ENCODE data around the gene CNN2. TPM values are rescaled to one million over a fixed set of nuclear protein-coding genes. Genes with fewer than 3 reads are reported as not detected.
A peak's percentile ranks its signal among the peaks of the same experiment; 100 is the strongest.

CNN2 gene
- total RNA-seq, 2 experiments from 2014 or later = 76.0 to 80.5 TPM

DNA sequence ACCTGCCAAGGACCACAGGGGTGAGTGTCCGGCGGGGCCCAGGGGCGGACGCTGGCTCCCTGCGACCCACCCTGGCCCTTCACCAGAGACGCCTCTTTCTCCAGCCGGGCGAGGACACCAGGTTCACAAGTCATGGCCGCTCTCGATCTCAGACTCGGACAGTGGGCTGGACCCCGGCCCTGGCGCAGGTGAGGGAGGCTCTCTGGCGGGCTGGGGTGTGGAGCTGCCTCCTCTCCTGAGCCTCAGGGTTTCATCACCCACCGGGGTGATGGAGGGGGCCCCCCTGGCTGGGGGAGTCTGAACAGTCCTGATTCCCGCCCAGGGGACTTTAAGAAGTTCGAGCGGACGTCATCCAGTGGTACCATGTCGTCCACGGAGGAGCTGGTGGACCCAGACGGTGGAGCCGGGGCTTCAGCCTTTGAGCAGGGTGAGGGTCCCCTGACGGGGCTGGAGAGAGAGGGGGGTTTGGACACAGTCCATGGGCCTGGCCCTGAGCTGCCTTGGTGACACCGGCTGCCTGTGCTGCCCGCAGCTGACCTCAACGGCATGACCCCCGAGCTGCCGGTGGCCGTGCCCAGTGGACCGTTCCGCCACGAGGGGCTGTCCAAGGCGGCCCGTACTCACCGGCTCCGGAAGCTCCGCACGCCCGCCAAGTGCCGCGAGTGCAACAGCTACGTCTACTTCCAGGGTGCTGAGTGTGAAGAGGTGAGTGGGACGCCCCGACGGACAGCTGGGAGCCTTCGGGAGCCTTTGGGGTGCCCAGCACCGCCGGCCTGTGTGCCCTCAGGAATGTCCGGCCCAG lies 54.2 kb downstream of the CNN2 start:
- peak overlapping the region; percentile 25 for H3K27ac Mint-ChIP-seq
- H3K4me3 Mint-ChIP-seq = peak overlapping the region; percentile 14
- H3K27me3 Mint-ChIP-seq = peaks cover 4% of the 10 kb centered on the region
- H3K36me3 Mint-ChIP-seq = peaks cover 62% of the 10 kb centered on the region
- H3K4me1 Mint-ChIP-seq = peaks cover 45% of the 10 kb centered on the region
- no peaks in the 10 kb centered on the region for H3K9me3 Mint-ChIP-seq
- no peak for DNase-seq

DNA sequence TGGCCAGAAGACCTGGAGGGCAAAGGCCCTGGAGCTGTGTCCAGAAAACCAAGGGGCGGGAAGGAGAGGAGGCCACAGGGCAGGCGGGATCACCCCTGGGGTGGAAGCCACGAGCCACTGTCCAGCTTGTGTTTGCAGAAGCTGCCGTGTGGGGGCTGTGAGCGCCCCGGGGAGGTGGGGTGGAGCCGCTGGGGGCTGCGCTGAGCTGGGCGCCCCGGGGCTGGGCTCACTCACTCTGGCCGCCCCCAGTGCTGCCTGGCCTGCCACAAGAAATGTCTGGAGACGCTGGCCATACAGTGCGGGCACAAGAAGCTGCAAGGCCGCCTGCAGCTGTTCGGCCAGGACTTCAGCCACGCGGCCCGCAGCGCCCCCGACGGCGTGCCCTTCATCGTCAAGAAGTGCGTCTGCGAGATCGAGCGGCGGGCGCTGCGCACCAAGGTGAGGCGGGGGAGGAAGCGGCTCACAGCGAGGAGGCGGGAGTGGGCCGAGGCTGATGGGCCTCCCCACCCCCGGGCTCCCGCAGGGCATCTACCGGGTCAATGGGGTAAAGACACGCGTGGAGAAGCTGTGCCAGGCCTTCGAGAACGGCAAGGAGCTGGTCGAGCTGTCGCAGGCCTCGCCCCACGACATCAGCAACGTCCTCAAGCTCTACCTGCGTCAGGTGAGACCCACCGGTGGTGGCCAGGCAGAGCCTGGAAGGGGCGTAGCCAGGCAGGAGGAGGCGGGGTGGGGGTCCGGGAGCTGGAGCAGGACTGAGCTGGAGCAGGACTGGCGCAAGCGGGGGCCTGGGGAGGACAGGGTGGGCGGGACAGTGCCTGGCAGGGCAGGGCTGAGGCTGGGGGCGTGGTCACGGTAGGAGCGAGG lies 55.1 kb downstream of the CNN2 start:
- Mint-ChIP-seq H3K36me3 (peaks cover 57% of the 10 kb centered on the region), H3K27me3 (peaks cover 4% of the 10 kb centered on the region), H3K9me3 (no peaks in the 10 kb centered on the region), H3K27ac (no peak overlapping the region), H3K4me1 (peaks cover 38% of the 10 kb centered on the region), H3K4me3 (peak overlapping the region; percentile 14)
- no peak for DNase-seq

DNA sequence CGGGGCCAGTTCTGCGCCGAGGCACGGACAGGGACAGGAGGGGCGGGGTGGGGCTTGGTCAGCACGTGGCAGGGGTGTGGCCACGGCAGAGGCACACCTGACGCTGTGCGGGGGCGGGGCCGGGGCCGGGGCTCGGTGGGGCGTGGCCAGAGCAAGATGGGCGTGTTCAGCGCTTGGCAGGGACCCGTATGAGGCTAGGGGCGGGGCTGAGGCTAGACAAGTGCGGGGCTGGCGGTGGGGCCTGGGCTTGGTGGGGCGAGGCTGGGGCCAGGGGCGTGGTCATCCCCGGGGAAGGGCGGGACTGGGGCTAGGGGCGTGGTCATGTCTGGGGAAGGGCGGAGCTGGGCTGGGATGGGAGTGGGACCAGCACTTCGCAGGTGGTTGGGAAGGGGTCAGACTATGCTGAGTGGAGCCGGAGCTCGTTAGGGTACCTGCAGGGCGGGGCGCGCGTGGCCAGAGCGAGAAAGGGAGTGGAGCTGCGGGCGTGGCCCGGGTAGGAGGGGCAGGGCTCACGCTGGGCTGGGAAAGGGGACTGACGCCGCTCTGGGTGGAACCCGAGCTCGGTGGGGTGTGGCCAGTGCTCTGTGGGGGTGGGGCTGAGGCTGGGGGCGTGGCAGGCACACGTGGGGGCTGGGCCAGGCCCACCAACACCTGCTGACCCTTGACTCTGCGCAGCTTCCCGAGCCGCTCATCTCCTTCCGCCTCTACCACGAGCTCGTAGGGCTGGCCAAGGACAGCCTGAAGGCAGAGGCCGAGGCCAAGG lies 55.9 kb downstream of the CNN2 start:
- Mint-ChIP-seq H3K4me1 (peaks cover 33% of the 10 kb centered on the region), H3K36me3 (peaks cover 52% of the 10 kb centered on the region), H3K9me3 (no peaks in the 10 kb centered on the region), H3K4me3 (no peak overlapping the region), H3K27me3 (peaks cover 4% of the 10 kb centered on the region), H3K27ac (peak overlapping the region; percentile 21)
- DNase-seq = peak; percentile 86

DNA sequence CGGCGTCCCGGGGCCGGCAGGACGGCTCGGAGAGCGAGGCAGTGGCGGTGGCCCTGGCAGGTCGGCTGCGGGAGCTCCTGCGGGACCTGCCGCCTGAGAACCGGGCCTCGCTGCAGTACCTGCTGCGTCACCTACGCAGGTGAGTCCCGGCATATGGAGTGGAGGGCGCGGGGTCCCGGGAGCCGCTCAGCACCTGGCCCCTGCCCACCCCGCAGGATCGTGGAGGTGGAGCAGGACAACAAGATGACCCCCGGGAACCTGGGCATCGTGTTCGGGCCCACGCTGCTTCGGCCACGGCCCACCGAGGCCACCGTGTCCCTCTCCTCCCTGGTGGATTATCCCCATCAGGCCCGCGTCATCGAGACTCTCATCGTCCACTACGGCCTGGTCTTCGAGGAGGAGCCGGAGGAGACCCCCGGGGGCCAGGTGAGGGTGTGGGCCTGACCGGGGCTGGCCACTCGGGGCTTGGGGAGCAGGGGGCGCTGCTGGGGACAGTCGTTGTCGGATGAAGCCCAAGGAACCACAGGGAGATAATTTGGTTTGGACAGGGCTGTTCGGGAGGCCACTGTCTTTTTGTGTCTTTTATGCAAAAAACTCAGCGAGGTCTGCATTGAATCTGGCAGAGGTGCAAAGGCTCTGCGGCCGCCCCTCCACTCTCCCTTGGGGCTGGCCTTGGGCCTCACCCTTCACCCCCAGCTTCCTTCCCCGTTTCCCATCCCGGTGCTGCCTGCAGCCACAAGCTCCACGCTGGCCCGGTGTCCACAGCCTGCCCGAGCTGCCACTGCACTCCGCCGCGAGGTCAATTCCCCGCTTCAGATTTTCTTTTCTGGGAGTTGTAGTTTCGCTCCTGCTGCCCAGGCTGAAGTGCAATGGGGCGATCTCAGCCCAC lies 56.8 kb downstream of the CNN2 start:
- H3K27ac Mint-ChIP-seq = no peak overlapping the region
- H3K36me3 Mint-ChIP-seq = peaks cover 48% of the 10 kb centered on the region
- H3K4me3 Mint-ChIP-seq = no peak overlapping the region
- peaks cover 4% of the 10 kb centered on the region for H3K27me3 Mint-ChIP-seq
- no peaks in the 10 kb centered on the region for H3K9me3 Mint-ChIP-seq
- DNase-seq = no peak
- H3K4me1 Mint-ChIP-seq = peaks cover 34% of the 10 kb centered on the region

DNA sequence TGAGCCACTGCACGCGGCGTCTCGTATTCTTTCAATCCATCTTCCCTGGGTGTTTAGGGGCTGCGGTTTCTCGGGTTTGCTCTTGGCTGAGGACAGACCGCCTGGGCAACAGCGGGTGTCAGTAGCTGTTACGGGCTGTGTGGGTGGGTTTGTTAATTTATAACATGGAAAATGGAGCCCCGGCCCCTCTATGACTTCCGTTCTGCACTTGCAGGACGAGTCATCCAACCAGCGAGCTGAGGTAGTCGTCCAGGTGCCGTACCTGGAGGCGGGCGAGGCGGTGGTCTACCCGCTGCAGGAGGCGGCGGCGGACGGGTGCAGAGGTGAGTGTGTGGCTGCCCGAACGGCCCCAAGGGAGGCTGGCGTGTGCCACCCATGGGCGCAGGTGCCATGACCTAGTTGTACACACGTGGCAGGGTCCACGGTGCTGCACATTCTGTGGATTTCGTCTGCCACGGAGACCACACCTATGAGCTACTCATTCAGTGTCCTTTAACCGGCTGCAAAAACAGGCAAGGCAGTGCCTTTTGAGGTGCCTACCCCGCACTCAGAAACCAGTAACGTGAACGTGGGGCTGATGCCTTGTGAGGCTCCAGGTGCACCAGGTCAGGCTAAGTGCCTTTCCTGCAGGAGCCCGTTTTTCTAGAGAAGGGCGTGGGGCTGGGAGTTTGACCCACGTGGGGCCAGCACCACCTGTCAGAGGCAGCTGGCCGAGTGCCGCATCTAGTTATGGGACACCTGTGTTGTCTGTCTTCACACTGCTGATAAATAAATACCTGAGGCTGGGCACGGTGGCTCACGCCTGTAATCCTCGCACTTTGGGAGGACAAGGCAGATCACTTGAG lies 57.8 kb downstream of the CNN2 start:
- DNase-seq = peak; percentile 54
- H3K4me1 Mint-ChIP-seq = peaks cover 40% of the 10 kb centered on the region
- H3K36me3 Mint-ChIP-seq = peaks cover 53% of the 10 kb centered on the region
- no peaks in the 10 kb centered on the region for H3K9me3 Mint-ChIP-seq
- H3K27me3 Mint-ChIP-seq = peaks cover 4% of the 10 kb centered on the region
- H3K27ac Mint-ChIP-seq = peak overlapping the region; percentile 77
- H3K4me3 Mint-ChIP-seq = no peak overlapping the region

DNA sequence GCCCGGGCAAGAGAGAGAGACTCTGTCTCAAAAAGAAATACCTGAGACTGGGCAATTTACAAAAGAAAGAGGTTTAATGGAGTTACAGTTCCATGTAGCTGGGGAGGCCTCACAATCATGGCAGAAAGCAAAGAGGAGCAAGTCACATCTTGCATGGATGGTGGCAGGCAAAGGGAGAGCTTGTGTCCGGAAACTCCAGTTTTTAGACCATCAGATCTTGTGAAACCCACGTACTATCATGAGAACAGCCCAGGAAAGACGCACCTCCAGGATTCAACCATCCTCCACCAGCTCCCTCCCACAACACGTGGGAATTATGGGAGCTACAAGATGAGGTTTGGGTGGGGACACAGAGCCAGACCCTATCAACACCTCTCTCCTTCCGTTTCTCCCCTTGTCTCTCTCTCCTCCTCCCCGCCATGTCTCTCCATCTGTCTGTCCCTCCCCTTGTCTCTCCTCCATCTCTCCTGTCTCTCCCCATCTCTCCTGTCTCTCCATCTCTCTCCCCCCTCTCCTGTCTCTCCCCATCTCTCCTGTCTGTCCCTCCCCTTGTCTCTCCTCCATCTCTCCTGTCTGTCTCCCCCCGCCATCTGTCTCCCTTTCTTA lies 58.7 kb downstream of the CNN2 start:
- peaks cover 4% of the 10 kb centered on the region for H3K27me3 Mint-ChIP-seq
- no peak for DNase-seq
- H3K27ac Mint-ChIP-seq = peak overlapping the region; percentile 77
- H3K4me3 Mint-ChIP-seq = no peak overlapping the region
- peaks cover 38% of the 10 kb centered on the region for H3K4me1 Mint-ChIP-seq
- no peaks in the 10 kb centered on the region for H3K9me3 Mint-ChIP-seq
- H3K36me3 Mint-ChIP-seq = peaks cover 48% of the 10 kb centered on the region

DNA sequence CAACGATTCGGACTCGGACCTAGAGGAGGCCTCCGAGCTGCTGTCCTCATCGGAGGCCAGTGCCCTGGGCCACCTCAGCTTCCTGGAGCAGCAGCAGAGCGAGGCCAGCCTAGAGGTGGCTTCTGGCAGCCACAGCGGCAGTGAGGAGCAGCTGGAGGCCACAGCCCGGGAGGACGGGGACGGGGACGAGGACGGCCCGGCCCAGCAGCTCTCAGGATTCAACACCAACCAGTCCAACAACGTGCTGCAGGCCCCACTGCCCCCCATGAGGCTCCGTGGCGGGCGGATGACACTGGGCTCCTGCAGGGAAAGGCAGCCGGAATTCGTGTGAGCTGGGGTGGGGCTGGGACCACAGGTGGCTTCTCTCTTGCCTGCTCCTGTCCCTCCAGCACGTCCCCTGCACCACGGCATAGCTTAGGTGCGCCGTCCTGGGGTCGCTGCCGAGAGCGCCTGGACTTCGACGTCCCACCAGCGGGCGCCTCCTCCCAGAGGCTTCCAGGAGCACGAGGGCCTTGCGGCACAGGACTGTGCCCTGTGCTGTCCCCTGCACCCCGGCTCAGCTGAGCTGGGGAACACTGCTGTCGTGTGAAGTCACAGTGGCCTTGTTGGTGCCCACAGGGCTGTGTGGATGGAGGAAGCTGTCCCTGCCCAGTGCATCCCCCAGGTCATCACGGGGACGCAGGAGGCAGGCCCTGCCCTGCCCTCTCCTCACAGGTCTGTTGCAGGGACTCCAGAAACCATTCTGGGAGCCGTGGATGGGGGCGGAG lies 59.5 kb downstream of the CNN2 start:
- no peak for DNase-seq
- Mint-ChIP-seq H3K36me3 (peaks cover 48% of the 10 kb centered on the region), H3K27me3 (peaks cover 4% of the 10 kb centered on the region), H3K4me1 (peaks cover 40% of the 10 kb centered on the region), H3K4me3 (no peak overlapping the region), H3K9me3 (no peaks in the 10 kb centered on the region), H3K27ac (peak overlapping the region; percentile 58)

DNA sequence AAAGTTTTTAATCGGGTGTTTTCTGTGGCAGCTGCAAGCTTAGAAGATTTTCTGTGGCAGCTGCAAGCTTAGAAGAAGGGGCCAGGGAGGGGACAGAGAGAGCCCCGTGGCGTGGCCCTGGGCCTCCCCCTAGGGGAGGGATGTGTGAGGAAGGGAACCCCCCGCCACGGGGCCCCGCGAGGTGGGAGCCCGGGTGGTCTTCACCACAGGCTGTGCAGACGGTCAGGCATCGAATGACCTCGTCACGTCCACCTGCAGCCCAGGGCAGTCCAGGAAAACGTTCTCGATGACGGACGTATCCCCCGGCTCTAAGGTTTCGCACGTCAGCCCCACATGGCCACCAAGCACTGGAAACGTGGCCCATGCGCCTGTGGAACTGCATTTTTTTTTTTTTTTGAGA lies 60.2 kb downstream of the CNN2 start:
- Mint-ChIP-seq H3K4me1 (peaks cover 43% of the 10 kb centered on the region), H3K36me3 (peaks cover 46% of the 10 kb centered on the region), H3K27ac (peak overlapping the region; percentile 58), H3K27me3 (peaks cover 4% of the 10 kb centered on the region), H3K4me3 (no peak overlapping the region), H3K9me3 (no peaks in the 10 kb centered on the region)
- no peak for DNase-seq

DNA sequence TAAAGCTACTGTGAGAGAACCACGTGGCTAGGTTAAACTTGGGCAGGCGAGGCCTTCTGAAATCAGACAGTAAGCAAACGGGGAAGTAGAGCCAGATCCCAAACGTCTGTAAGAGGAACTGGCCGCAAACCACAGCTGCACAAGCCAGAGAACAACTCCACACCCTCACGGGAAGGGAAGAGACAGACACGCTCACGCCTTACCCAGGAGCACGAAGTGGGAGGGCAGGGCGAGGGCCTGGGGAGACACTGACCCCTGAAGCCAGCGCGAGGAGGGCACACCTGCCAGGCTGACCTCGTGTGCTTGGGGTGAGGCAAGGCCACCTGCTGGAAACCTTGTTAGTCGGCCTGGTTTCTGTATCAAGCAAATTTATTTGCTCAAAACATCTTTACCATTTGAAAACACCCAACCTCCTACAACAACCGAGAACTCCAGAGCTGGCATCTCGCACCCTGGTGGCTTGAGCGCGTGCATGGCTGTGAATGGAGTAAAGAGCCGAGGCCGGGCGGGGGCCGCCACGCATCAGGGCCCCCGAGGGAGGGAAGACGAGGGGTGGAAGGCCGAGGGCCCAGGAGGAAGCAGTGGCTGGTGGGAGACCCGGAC lies 61.5 kb downstream of the CNN2 start:
- Mint-ChIP-seq H3K36me3 (peaks cover 44% of the 10 kb centered on the region), H3K4me1 (peaks cover 43% of the 10 kb centered on the region), H3K4me3 (peak overlapping the region; percentile 54), H3K27me3 (peaks cover 4% of the 10 kb centered on the region), H3K9me3 (no peaks in the 10 kb centered on the region), H3K27ac (peak overlapping the region; percentile 96)
- no peak for DNase-seq

DNA sequence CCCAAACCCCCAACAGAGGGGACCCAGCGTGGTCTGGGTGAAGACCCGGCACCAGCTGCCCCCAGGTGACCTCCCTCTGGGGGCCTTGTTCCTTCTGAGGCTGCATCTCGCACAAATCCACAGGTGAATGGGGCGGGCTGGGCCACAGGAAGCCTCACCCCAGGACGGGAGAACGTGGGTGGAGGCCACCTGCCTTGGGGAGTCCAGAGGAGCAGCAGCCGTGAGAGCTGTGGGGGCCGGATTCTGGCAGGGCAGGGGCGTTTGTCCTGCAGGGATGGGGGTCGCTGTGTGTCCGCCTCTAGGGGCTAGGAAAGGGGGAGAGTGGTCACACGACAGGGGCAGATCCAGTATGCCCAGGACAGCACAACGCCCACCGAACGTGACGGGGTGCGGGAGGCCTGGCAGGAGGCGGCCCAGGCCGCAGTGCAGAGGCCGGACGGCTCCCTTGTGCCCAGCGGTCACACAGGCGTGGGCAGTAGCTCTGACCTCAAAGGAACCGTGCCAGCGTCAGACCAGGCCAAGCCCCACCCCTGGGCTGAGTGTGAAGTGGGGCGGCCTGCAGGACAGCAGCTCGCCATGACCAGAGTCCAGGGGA lies 62.1 kb downstream of the CNN2 start:
- peaks cover 49% of the 10 kb centered on the region for H3K36me3 Mint-ChIP-seq
- peaks cover 44% of the 10 kb centered on the region for H3K4me1 Mint-ChIP-seq
- no peak for DNase-seq
- H3K4me3 Mint-ChIP-seq = peak overlapping the region; percentile 29
- peaks cover 4% of the 10 kb centered on the region for H3K27me3 Mint-ChIP-seq
- H3K27ac Mint-ChIP-seq = peak overlapping the region; percentile 96
- H3K9me3 Mint-ChIP-seq = no peaks in the 10 kb centered on the region

Data from activated naive CD8-positive, alpha-beta T cell treated with anti-CD3 and anti-CD28 coated beads for 36 hours (primary cell).